GM19468 (cell line): Measurements from ENCODE around the gene TRIM3.
A peak's percentile ranks its signal among the peaks of the same experiment; 100 is the strongest.

Experiments used
- ATAC-seq: cut with Tn5 transposase; IDR thresholded peaks from one replicate; pipeline ENCODE4 v1.9.1; 2021; ENCODE audit warnings: mild to moderate bottlenecking, moderate library complexity, moderate number of reproducible peaks; ENCODE audit not compliant: unreplicated experiment; ENCODE audit errors: extremely low read depth

The TRIM3 gene

GRCh38 chr11:6404342-6405051 is 69.2 kb downstream of the TRIM3 start:
- no peak for ATAC-seq

- no peak for ATAC-seq
Measured at GRCh38 chr11:6403539-6403938, 70.2 kb downstream of the TRIM3 start.

DNA sequence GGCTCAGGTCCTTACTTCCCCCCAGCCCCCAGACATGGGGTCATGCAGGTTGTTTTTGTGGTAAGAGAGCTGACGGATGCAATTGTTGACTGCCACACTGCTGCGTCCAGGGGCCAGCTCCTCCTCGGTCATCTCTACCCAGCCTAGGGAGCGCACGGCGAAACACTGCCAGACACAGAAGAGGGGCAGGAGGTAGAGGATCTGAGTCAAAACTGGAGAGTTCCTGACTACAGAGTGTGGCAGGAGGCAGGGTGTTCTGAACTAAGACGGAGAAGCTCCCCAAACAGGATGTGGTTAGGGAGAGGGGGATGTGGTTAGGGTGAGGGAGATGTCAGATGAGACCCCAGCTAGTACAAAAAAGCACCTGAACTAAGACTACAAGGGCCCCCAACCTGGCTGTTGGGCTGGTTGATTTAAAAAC is 71.2 kb downstream of the TRIM3 start:
- peak; percentile 72 for ATAC-seq

DNA sequence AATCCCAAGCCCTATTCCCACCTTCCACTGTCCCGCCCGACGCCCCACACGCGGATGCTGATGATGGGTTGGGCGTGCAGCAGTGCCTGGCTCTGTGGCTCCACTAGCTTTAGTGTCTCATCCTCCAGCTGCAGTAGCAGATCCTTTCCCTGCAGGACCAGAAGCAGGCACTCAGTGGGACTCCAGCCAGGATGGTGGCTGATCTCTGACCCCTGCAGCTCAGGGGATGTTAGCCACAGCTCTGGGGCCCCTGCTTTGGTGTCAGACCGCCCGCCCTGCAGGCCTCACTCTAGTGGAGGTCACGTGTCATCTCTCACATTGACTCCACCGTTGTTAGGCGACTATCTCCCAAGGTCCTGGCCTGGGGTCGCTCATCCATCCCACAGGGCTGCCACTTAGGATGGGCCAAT is 71.7 kb downstream of the TRIM3 start:
- ATAC-seq: peak; percentile 15

GRCh38 chr11:6401464-6401863 is 72.3 kb downstream of the TRIM3 start:
- ATAC-seq: no peak

DNA sequence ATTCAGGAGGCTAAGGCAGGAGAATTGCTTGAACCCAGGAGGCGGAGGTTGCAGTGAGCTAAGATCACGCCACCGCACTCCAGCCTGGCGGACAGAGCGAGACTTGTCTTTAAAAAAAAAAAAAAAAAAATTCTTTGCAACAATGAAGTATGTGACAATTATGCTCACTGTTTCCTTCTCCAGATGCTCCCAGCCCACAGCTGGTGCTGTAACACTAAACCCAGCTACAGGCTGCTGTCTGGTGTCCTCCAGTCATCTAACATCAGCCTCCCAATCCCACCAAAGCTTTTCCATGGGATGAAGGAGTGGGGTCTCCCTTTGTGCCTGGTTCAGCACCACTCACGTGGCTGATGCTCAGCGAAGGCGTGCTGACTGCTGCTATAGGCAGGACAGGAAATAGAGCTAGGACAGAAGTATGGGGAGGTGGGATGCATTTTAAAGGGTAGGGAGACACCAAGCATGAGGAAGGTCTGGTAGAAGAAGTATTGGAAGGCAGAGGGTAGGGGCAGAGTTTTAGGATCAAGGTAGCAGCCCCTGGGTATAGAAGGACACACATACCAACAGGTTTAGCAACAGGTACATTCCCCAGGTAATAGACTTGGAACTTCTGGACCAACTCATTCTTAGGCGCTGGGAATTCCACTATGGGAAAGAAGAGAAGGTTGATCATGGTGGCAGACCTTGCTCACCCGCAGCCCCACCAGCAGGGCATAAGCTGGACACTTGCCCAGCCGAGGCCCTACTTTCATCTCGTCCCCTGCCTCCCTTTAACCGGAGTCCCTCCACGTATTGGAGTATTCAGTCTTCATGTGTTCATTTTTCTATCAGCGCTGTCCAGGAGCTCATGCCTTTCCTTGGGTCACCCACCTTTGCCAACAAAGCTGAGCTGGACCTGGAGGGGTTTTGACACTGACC is 73.1 kb downstream of the TRIM3 start:
- no peak for ATAC-seq
